AG04449 (cell line): ENCODE measurements around the gene GABRB1.
"Not testable (repeated sequence)": the region's sequence is repeated elsewhere in the genome, so short reads cannot be mapped to it uniquely, and the experiment has no call there.

Experiments
- CTCF ChIA-PET: fragments of 350-600 bp; formaldehyde crosslinking; extraction: SDS; loops from one replicate; lab custom pipeline; 2021; ENCODE audit warnings: antibody characterized with exemption; lab: Yijun Ruan, JAX
- POLR2A ChIA-PET: fragments of 400-600, 350-600 bp; formaldehyde crosslinking; extraction: SDS; loops from one replicate; lab custom pipeline; 2020; ENCODE audit warnings: antibody characterized with exemption, inconsistent platforms; lab: Yijun Ruan, JAX
- DNase-seq: peaks from one replicate; pipeline ENCODE4 v3.0.0-alpha.2; 2010; ENCODE audit warnings: low read depth, low spot score
- H3K4me3 ChIP-seq: 2 replicates; pipeline ENCODE4 v1.5.1; 2011; ENCODE audit warnings: low read depth, mild to moderate bottlenecking, control low read depth, low read length
- TF ChIP-seq, protein P1 (sequence below): IDR thresholded peaks from one replicate; pipeline ENCODE4 v1.5.1; 2011; ENCODE audit warnings: mild to moderate bottlenecking, moderate library complexity, low read length, control low read depth, inconsistent platforms; ENCODE audit not compliant: insufficient read depth; ENCODE audit errors: missing control alignments

The GABRB1 gene

DNA sequence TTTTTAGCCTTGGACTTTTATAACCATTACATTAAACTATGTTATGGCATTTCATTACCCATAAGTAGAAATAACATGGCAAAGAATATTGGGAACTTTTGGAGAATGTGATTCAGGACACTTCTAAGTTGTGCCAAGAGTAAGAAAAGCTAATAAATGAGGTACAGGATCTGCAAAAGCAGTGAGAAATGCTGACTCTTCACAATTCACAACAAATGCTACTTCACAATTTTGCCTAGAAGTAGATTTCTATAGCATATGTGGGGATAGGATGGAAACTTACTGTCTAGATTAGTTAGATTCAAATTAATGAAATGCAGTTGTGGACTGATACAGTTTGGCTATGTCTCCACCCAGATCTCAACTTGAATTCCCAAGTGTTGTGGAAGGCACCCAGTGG is 258.4 kb downstream of the GABRB1 start:
- ChIA-PET POLR2A (no interaction called here), CTCF (no interaction called here)
- H3K4me3 ChIP-seq, result no peak overlapping the region
- no peak for DNase-seq
- TF ChIP-seq, protein P1, sequence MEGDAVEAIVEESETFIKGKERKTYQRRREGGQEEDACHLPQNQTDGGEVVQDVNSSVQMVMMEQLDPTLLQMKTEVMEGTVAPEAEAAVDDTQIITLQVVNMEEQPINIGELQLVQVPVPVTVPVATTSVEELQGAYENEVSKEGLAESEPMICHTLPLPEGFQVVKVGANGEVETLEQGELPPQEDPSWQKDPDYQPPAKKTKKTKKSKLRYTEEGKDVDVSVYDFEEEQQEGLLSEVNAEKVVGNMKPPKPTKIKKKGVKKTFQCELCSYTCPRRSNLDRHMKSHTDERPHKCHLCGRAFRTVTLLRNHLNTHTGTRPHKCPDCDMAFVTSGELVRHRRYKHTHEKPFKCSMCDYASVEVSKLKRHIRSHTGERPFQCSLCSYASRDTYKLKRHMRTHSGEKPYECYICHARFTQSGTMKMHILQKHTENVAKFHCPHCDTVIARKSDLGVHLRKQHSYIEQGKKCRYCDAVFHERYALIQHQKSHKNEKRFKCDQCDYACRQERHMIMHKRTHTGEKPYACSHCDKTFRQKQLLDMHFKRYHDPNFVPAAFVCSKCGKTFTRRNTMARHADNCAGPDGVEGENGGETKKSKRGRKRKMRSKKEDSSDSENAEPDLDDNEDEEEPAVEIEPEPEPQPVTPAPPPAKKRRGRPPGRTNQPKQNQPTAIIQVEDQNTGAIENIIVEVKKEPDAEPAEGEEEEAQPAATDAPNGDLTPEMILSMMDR, result no peak

DNA sequence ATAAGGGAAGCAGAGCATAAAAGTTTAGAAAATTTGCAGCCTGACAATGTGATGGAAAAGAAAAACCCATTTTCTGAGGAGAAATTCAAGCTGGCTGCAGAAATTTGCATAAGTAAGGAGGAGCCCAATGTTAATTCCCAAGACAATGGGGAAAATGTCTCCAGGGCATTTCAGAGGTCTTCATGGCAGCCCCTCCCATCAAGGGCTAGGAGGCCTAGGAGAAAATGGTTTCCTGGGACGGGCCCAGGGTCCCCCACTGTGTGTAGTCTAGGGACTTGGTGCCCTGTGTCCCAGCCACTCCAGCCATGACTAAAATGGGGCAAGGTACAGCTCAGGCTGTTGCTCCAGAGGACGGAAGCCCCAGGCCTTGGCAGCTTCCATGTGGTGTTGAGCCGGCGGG is 259.5 kb downstream of the GABRB1 start:
- H3K4me3 ChIP-seq, CTCF ChIA-PET, DNase-seq, POLR2A ChIA-PET: not testable (repeated sequence)

DNA sequence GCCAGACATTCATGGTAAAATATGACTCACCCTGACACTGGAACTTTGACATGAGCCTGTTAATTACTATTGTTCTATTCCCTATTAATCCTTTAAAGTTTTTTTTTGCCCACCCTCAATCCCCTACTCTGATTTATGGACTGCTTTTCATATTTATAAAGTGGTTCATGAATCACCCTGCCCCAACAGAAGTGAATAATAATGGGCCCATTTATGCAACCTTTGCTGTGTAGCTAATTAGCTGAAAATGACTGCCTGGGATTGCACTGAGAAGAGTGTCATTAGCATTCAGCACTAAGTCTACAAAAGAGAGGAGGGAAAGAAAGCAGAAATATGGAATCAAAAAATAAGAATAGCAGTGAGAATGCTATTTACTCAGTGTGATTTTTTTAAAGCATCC is 277.8 kb downstream of the GABRB1 start:
- ChIA-PET POLR2A (no interaction called here), CTCF (no interaction called here)
- no peak for DNase-seq
- H3K4me3 ChIP-seq, result no peak overlapping the region
- TF ChIP-seq, protein P1, result no peak

DNA sequence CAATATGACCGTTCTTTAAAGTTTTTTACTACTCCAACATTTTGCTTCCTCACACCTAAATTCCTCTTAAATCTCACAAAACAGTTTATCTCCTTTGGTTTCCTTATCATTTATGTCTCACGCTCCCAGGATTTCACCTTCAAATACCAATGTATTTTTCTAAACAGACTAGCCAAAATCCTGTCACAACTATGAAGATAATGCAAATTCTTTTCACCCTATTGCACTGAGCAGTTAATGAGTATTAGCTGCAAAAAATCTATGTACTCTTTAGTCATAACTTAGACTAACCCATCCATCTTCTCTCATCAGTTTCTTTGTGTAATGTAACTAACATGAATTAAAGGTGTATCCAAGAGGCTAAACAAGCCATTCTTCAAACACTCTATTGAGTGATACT is 280.8 kb downstream of the GABRB1 start:
- H3K4me3 ChIP-seq, result no peak overlapping the region
- TF ChIP-seq, protein P1, result no peak
- ChIA-PET POLR2A (no interaction called here), CTCF (no interaction called here)
- DNase-seq, result no peak

DNA sequence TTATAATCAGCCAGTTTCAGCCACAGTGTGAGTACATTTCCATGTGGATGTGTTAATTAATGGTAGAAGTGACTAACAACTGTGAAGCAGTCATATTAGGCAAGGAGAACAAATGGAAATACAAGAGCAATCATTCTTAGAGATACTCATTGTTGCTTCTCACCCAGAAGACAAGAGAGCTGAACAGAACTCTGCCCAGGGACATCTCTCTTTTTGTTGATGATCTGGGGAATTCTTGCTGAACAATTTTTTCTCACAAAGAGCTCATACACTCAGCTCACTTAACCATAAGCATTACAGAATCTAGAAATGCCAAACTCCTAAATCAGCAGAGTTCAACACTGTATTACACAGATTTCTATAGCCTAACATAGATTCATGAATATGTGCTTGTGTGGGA is 282.0 kb downstream of the GABRB1 start:
- no peak for DNase-seq
- H3K4me3 ChIP-seq, result no peak overlapping the region
- ChIA-PET CTCF (no interaction called here), POLR2A (no interaction called here)
- TF ChIP-seq, protein P1, result no peak

DNA sequence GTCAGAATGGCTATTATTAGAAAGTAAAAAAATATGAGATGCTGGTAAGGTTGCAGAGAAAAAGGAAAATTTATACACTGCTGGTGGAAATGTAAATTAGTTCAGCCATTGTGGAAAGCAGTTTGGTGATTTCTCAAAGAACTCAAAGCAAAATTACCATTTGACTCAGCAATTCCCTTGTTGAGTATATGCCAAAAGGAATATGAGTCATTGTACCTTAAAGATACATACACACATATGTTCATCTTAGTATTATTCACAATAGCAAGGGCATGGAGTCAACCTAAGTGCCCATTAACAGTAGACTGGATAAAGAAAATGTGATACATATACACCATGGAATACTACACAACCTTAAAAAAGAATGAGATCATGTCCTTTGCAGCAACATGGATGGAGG is 284.0 kb downstream of the GABRB1 start:
- CTCF ChIA-PET, result no interaction called here
- no peak overlapping the region for H3K4me3 ChIP-seq
- TF ChIP-seq, protein P1, result no peak
- POLR2A ChIA-PET, result no interaction called here
- DNase-seq, result no peak

DNA sequence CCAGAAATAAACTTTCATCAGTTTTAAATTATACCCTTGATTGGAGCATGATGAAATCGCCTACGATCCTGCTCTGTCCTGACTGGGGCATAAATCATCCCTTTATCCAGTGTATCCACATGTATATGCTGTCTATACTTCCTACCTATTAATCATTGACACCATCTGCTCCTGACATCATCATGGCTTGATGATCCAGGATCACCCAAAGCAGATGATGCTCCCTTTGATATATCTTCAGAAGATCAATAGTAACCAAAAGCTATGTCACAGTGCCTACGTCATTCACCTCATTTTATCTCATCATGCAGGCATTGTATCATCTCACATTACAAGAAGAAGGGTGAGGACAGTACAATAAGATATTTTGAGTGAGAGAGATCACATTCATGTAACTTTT is 294.7 kb downstream of the GABRB1 start:
- ChIA-PET CTCF (no interaction called here), POLR2A (no interaction called here)
- no peak for DNase-seq
- H3K4me3 ChIP-seq, result no peak overlapping the region
- TF ChIP-seq, protein P1, result no peak
